Activated T-helper 2 cell treated with anti-CD3 and anti-CD28 coated beads, Interferon-gamma antibody, Interleukin-2, Interleukin-4, amounts not matched to agents 10 μg/mL and 5 μg/mL and 100 μg/mL, durations not matched to agents 14 hours and 24 hours and 36 hours (primary cell): ENCODE data around the gene SEMA3E. TPM values are rescaled to one million over a fixed set of nuclear protein-coding genes. Genes with fewer than 3 reads are reported as not detected.
"Not testable (repeated sequence)": the region's sequence is repeated elsewhere in the genome, so short reads cannot be mapped to it uniquely, and the experiment has no call there.

Source experiments
- DNase-seq: peaks from one replicate; pipeline ENCODE4 v3.0.0; 2021; ENCODE audit warnings: low spot score
- H3K27ac Mint-ChIP-seq: one replicate; pipeline ENCODE4 v1.8.0; 2021; ENCODE audit warnings: mixed read lengths
- H3K27me3 Mint-ChIP-seq: one replicate; pipeline ENCODE4 v1.8.0; 2021; ENCODE audit warnings: low read depth, mixed read lengths
- H3K36me3 Mint-ChIP-seq: one replicate; pipeline ENCODE4 v1.8.0; 2021; ENCODE audit warnings: low read depth, mixed read lengths
- H3K4me1 Mint-ChIP-seq: one replicate; pipeline ENCODE4 v1.8.0; 2021; ENCODE audit warnings: low read depth, mixed read lengths
- H3K4me3 Mint-ChIP-seq: one replicate; pipeline ENCODE4 v1.8.0; 2021; ENCODE audit warnings: low read depth, mild to moderate bottlenecking, moderate library complexity, mixed read lengths
- H3K9me3 Mint-ChIP-seq: one replicate; pipeline ENCODE4 v1.8.0; 2021; ENCODE audit warnings: mixed read lengths
- intact Hi-C: fragments of 100-400 bp; cut with micrococcal nuclease; formaldehyde crosslinking; loops from one replicate; pipeline ENCODE4 v1.15.1; 2023
- total RNA-seq: library from RNA; stranded (reverse); gene quantifications from 2 replicates; pipeline ENCODE4 v1.2.3, GENCODE V29; 2022

The SEMA3E gene
- total RNA-seq, 1 donor from 2014 or later, result not detected

- no peaks in the 10 kb centered on the region for H3K36me3 Mint-ChIP-seq
- no peaks in the 10 kb centered on the region for H3K9me3 Mint-ChIP-seq
- DNase-seq, result no peak
- H3K4me1 Mint-ChIP-seq, result no peaks in the 10 kb centered on the region
- no peak overlapping the region for H3K27ac Mint-ChIP-seq
- no peak overlapping the region for H3K4me3 Mint-ChIP-seq
- intact Hi-C loops, result no loop called here
- H3K27me3 Mint-ChIP-seq, result no peaks in the 10 kb centered on the region
Observed at GRCh38 chr7:83465643-83466042, 183.3 kb downstream of the SEMA3E start.

GRCh38 chr7:83461820-83462219 is 187.1 kb downstream of the SEMA3E start:
- H3K4me3 Mint-ChIP-seq, H3K27ac Mint-ChIP-seq, H3K4me1 Mint-ChIP-seq, H3K9me3 Mint-ChIP-seq, intact Hi-C loops, H3K27me3 Mint-ChIP-seq, DNase-seq, H3K36me3 Mint-ChIP-seq: not testable (repeated sequence)

- not testable (repeated sequence) for H3K36me3 Mint-ChIP-seq, H3K27me3 Mint-ChIP-seq
Observed at GRCh38 chr7:83459930-83460653, 188.8 kb downstream of the SEMA3E start.

GRCh38 chr7:83459101-83459929 is 189.6 kb downstream of the SEMA3E start:
- H3K4me1 Mint-ChIP-seq, H3K27me3 Mint-ChIP-seq, H3K4me3 Mint-ChIP-seq, DNase-seq, intact Hi-C loops, H3K9me3 Mint-ChIP-seq, H3K36me3 Mint-ChIP-seq, H3K27ac Mint-ChIP-seq: not testable (repeated sequence)

More at GRCh38 chr7:83459930-83460653, 188.8 kb downstream of the SEMA3E start:
- H3K4me3 Mint-ChIP-seq, H3K4me1 Mint-ChIP-seq, H3K27ac Mint-ChIP-seq, H3K9me3 Mint-ChIP-seq, intact Hi-C loops, DNase-seq: not testable (repeated sequence)

- Mint-ChIP-seq H3K9me3 (no peaks in the 10 kb centered on the region), H3K4me3 (no peak overlapping the region), H3K36me3 (no peaks in the 10 kb centered on the region), H3K4me1 (no peaks in the 10 kb centered on the region), H3K27ac (no peak overlapping the region), H3K27me3 (no peaks in the 10 kb centered on the region)
- no peak for DNase-seq
- intact Hi-C loops, result no loop called here
Observed at GRCh38 chr7:83457022-83457892, 191.7 kb downstream of the SEMA3E start.

- intact Hi-C loops, result no loop called here
- Mint-ChIP-seq H3K27me3 (no peaks in the 10 kb centered on the region), H3K27ac (no peak overlapping the region), H3K4me3 (no peak overlapping the region), H3K4me1 (no peaks in the 10 kb centered on the region), H3K9me3 (no peaks in the 10 kb centered on the region), H3K36me3 (no peaks in the 10 kb centered on the region)
- no peak for DNase-seq
Observed at GRCh38 chr7:83456413-83456812, 192.5 kb downstream of the SEMA3E start.

GRCh38 chr7:83455612-83456011 is 193.3 kb downstream of the SEMA3E start:
- Mint-ChIP-seq H3K27ac (no peak overlapping the region), H3K9me3 (no peaks in the 10 kb centered on the region), H3K27me3 (no peaks in the 10 kb centered on the region), H3K4me1 (no peaks in the 10 kb centered on the region), H3K36me3 (no peaks in the 10 kb centered on the region), H3K4me3 (no peak overlapping the region)
- intact Hi-C loops, result no loop called here
- DNase-seq, result no peak

GRCh38 chr7:83452256-83452655 is 196.7 kb downstream of the SEMA3E start:
- no peaks in the 10 kb centered on the region for H3K36me3 Mint-ChIP-seq

GRCh38 chr7:83451501-83452045 is 197.4 kb downstream of the SEMA3E start:
- Mint-ChIP-seq H3K4me3 (no peak overlapping the region), H3K4me1 (no peaks in the 10 kb centered on the region), H3K27me3 (no peaks in the 10 kb centered on the region), H3K27ac (no peak overlapping the region), H3K9me3 (no peaks in the 10 kb centered on the region), H3K36me3 (no peaks in the 10 kb centered on the region)
- DNase-seq, result no peak
- intact Hi-C loops, result no loop called here

More at GRCh38 chr7:83452256-83452655, 196.7 kb downstream of the SEMA3E start:
- intact Hi-C loops, result no loop called here
- Mint-ChIP-seq H3K4me1 (no peaks in the 10 kb centered on the region), H3K4me3 (no peak overlapping the region), H3K27ac (no peak overlapping the region), H3K9me3 (no peaks in the 10 kb centered on the region), H3K27me3 (no peaks in the 10 kb centered on the region)
- DNase-seq, result no peak

- Mint-ChIP-seq H3K4me1 (no peaks in the 10 kb centered on the region), H3K36me3 (no peaks in the 10 kb centered on the region), H3K9me3 (no peaks in the 10 kb centered on the region), H3K27me3 (no peaks in the 10 kb centered on the region), H3K27ac (no peak overlapping the region), H3K4me3 (no peak overlapping the region)
- intact Hi-C loops, result no loop called here
- DNase-seq, result no peak
Observed at GRCh38 chr7:83449781-83450180, 199.2 kb downstream of the SEMA3E start.

- no peak overlapping the region for H3K4me3 Mint-ChIP-seq
- no peaks in the 10 kb centered on the region for H3K36me3 Mint-ChIP-seq
- DNase-seq, result no peak
- H3K9me3 Mint-ChIP-seq, result peaks cover 7% of the 10 kb centered on the region
- H3K4me1 Mint-ChIP-seq, result no peaks in the 10 kb centered on the region
- intact Hi-C loops, result no loop called here
- H3K27me3 Mint-ChIP-seq, result no peaks in the 10 kb centered on the region
- no peak overlapping the region for H3K27ac Mint-ChIP-seq
Observed at GRCh38 chr7:83447681-83448080, 201.3 kb downstream of the SEMA3E start.

- no peak overlapping the region for H3K27ac Mint-ChIP-seq
- intact Hi-C loops, result no loop called here
- no peaks in the 10 kb centered on the region for H3K4me1 Mint-ChIP-seq
- H3K36me3 Mint-ChIP-seq, result no peaks in the 10 kb centered on the region
- no peak for DNase-seq
- no peak overlapping the region for H3K4me3 Mint-ChIP-seq
- H3K27me3 Mint-ChIP-seq, result no peaks in the 10 kb centered on the region
- H3K9me3 Mint-ChIP-seq, result peaks cover 7% of the 10 kb centered on the region
Observed at GRCh38 chr7:83446102-83446669, 202.8 kb downstream of the SEMA3E start.
